HG03139 (cell line): Measurements from ENCODE around the gene PAK2.
"Not testable (repeated sequence)": the region's sequence is repeated elsewhere in the genome, so short reads cannot be mapped to it uniquely, and the experiment has no call there.

Experiments used
- ATAC-seq: cut with Tn5 transposase; IDR thresholded peaks from one replicate; pipeline ENCODE4 v1.9.1; 2021; ENCODE audit not compliant: unreplicated experiment

Gene PAK2

GRCh38 chr3:196736670-196737374 lies 2.8 kb upstream of the PAK2 start:
- no peak for ATAC-seq

GRCh38 chr3:196737655-196738054 lies 2.0 kb upstream of the PAK2 start:
- no peak for ATAC-seq

GRCh38 chr3:196740481-196741248 lies 1.0 kb downstream of the PAK2 start:
- ATAC-seq, result no peak

GRCh38 chr3:196741249-196741889 lies 1.7 kb downstream of the PAK2 start:
- no peak for ATAC-seq

- ATAC-seq, result not testable (repeated sequence)
Observed at GRCh38 chr3:196743569-196743968, 3.9 kb downstream of the PAK2 start.

- ATAC-seq, result no peak
Observed at GRCh38 chr3:196749125-196749524, 9.5 kb downstream of the PAK2 start.

- ATAC-seq, result no peak
Observed at GRCh38 chr3:196753201-196753600, 13.5 kb downstream of the PAK2 start.

- no peak for ATAC-seq
Observed at GRCh38 chr3:196754091-196754981, 14.7 kb downstream of the PAK2 start.

- no peak for ATAC-seq
Observed at GRCh38 chr3:196756732-196757131, 17.1 kb downstream of the PAK2 start.

- ATAC-seq, result no peak
Observed at GRCh38 chr3:196757876-196758739, 18.5 kb downstream of the PAK2 start.

- ATAC-seq, result no peak
Observed at GRCh38 chr3:196763179-196763578, 23.5 kb downstream of the PAK2 start.

- ATAC-seq, result no peak
Observed at GRCh38 chr3:196765454-196765853, 25.8 kb downstream of the PAK2 start.

- ATAC-seq, result no peak
Observed at GRCh38 chr3:196771067-196771466, 31.4 kb downstream of the PAK2 start.

GRCh38 chr3:196772102-196772501 lies 32.4 kb downstream of the PAK2 start:
- ATAC-seq, result no peak

- no peak for ATAC-seq
Observed at GRCh38 chr3:196772897-196773296, 33.2 kb downstream of the PAK2 start.

- ATAC-seq, result no peak
Observed at GRCh38 chr3:196774191-196774820, 34.6 kb downstream of the PAK2 start.

GRCh38 chr3:196774848-196775422 lies 35.3 kb downstream of the PAK2 start:
- ATAC-seq, result no peak

- no peak for ATAC-seq
Observed at GRCh38 chr3:196775938-196776337, 36.3 kb downstream of the PAK2 start.

GRCh38 chr3:196777836-196778235 lies 38.2 kb downstream of the PAK2 start:
- ATAC-seq, result no peak
